Body of pancreas (tissue), 4 donors: ENCODE results near the gene GTF2F1.

Experiments
- POLR2A ChIP-seq, 3 donors: fragments of 450-650 bp; IDR thresholded peaks; one replicate each; pipeline ENCODE4 v1.6.1; 2016; ENCODE audit warnings: antibody characterized with exemption in 3 of 3, mild to moderate bottlenecking in 2 of 3
- TF ChIP-seq, protein P1 (sequence below), 7 experiments: fragments of 450-650 bp in 4 of 7; fragments of 200-600 bp in 3 of 7; sonication (generic) in 3 of 7; IDR thresholded peaks; one replicate each; pipeline ENCODE4 v1.5.1; 2016 to 2019; ENCODE audit warnings: antibody characterized with exemption in 7 of 7

DNA sequence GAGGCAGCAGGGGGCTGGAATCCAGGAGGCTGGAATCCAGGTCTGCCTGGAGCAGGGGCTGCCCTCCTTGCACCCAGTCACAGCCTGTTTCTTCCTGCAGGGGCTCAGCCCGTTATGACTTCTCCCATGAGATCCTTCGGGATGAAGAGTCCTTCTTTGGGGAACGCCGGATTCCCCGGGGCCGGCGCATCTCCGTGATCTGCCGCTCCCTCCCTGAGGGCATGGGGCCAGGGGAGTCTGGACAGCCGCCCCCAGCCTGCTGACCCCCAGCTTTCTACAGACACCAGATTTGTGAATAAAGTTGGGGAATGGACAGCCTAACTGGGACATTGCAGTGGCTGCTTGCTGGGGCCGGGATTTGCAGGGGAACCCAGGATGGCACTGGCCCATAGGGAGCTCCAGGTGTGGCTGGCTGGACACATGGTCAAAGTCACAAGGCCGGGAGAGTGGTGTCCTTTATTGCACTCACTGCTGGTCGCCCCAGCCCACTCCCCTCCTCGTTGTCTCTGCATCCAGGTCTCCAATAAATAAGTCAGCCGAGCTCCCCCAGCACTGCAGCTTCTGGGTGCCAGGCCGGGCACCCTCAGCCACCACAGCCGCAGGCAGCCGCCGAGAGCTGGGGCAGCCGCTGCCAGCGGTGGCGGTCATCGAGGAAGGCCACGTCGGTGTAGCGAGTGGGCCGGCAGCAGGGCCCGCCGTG, 18.1 kb downstream of the GTF2F1 start:
- TF ChIP-seq, protein P1, sequence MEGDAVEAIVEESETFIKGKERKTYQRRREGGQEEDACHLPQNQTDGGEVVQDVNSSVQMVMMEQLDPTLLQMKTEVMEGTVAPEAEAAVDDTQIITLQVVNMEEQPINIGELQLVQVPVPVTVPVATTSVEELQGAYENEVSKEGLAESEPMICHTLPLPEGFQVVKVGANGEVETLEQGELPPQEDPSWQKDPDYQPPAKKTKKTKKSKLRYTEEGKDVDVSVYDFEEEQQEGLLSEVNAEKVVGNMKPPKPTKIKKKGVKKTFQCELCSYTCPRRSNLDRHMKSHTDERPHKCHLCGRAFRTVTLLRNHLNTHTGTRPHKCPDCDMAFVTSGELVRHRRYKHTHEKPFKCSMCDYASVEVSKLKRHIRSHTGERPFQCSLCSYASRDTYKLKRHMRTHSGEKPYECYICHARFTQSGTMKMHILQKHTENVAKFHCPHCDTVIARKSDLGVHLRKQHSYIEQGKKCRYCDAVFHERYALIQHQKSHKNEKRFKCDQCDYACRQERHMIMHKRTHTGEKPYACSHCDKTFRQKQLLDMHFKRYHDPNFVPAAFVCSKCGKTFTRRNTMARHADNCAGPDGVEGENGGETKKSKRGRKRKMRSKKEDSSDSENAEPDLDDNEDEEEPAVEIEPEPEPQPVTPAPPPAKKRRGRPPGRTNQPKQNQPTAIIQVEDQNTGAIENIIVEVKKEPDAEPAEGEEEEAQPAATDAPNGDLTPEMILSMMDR (IDR thresholded peaks at IDR 0.05): no peak
- TF ChIP-seq POLR2A (IDR thresholded peaks at IDR 0.05): no peak
